Measurements from ENCODE around the gene ZBED2.

DNA sequence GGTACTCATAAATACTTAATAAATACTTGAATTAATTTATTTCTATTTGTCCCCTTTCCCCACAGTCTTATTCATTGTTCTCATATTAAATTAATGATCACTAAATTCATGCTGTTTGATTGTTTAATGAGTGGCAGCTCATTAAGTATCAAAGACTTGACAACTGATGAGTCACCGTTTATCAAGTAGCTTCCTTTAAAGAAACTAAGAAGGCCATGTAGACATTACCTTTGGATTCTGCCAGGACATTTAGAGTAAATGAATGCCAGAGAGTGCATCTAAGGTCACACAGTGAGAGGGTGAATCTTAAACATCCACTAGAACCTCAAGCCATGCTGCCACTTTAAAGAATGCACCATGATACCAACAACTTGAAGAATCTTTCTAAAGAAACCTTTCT is 23.9 kb downstream of the ZBED2 start:
- TF ChIP-seq, protein P1, sequence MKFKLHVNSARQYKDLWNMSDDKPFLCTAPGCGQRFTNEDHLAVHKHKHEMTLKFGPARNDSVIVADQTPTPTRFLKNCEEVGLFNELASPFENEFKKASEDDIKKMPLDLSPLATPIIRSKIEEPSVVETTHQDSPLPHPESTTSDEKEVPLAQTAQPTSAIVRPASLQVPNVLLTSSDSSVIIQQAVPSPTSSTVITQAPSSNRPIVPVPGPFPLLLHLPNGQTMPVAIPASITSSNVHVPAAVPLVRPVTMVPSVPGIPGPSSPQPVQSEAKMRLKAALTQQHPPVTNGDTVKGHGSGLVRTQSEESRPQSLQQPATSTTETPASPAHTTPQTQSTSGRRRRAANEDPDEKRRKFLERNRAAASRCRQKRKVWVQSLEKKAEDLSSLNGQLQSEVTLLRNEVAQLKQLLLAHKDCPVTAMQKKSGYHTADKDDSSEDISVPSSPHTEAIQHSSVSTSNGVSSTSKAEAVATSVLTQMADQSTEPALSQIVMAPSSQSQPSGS (CRISPR knock-in tag; IDR thresholded peaks at IDR 0.05; ENCODE audit: borderline replicate concordance, low read depth): no peak
- TF ChIP-seq, protein P2, sequence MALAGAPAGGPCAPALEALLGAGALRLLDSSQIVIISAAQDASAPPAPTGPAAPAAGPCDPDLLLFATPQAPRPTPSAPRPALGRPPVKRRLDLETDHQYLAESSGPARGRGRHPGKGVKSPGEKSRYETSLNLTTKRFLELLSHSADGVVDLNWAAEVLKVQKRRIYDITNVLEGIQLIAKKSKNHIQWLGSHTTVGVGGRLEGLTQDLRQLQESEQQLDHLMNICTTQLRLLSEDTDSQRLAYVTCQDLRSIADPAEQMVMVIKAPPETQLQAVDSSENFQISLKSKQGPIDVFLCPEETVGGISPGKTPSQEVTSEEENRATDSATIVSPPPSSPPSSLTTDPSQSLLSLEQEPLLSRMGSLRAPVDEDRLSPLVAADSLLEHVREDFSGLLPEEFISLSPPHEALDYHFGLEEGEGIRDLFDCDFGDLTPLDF (CRISPR knock-in tag; IDR thresholded peaks at IDR 0.05): no peak
- TF ChIP-seq CREM (CRISPR knock-in tag; IDR thresholded peaks at IDR 0.05): no peak
- TF ChIP-seq, protein P3, sequence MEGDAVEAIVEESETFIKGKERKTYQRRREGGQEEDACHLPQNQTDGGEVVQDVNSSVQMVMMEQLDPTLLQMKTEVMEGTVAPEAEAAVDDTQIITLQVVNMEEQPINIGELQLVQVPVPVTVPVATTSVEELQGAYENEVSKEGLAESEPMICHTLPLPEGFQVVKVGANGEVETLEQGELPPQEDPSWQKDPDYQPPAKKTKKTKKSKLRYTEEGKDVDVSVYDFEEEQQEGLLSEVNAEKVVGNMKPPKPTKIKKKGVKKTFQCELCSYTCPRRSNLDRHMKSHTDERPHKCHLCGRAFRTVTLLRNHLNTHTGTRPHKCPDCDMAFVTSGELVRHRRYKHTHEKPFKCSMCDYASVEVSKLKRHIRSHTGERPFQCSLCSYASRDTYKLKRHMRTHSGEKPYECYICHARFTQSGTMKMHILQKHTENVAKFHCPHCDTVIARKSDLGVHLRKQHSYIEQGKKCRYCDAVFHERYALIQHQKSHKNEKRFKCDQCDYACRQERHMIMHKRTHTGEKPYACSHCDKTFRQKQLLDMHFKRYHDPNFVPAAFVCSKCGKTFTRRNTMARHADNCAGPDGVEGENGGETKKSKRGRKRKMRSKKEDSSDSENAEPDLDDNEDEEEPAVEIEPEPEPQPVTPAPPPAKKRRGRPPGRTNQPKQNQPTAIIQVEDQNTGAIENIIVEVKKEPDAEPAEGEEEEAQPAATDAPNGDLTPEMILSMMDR (IDR thresholded peaks at IDR 0.05): no peak
- TF ChIP-seq ESRRA (CRISPR knock-in tag; IDR thresholded peaks at IDR 0.05; ENCODE audit: borderline replicate concordance): no peak
- TF ChIP-seq, protein P4, sequence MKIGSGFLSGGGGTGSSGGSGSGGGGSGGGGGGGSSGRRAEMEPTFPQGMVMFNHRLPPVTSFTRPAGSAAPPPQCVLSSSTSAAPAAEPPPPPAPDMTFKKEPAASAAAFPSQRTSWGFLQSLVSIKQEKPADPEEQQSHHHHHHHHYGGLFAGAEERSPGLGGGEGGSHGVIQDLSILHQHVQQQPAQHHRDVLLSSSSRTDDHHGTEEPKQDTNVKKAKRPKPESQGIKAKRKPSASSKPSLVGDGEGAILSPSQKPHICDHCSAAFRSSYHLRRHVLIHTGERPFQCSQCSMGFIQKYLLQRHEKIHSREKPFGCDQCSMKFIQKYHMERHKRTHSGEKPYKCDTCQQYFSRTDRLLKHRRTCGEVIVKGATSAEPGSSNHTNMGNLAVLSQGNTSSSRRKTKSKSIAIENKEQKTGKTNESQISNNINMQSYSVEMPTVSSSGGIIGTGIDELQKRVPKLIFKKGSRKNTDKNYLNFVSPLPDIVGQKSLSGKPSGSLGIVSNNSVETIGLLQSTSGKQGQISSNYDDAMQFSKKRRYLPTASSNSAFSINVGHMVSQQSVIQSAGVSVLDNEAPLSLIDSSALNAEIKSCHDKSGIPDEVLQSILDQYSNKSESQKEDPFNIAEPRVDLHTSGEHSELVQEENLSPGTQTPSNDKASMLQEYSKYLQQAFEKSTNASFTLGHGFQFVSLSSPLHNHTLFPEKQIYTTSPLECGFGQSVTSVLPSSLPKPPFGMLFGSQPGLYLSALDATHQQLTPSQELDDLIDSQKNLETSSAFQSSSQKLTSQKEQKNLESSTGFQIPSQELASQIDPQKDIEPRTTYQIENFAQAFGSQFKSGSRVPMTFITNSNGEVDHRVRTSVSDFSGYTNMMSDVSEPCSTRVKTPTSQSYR (CRISPR knock-in tag; IDR thresholded peaks at IDR 0.05): no peak
- TF ChIP-seq, protein P5, sequence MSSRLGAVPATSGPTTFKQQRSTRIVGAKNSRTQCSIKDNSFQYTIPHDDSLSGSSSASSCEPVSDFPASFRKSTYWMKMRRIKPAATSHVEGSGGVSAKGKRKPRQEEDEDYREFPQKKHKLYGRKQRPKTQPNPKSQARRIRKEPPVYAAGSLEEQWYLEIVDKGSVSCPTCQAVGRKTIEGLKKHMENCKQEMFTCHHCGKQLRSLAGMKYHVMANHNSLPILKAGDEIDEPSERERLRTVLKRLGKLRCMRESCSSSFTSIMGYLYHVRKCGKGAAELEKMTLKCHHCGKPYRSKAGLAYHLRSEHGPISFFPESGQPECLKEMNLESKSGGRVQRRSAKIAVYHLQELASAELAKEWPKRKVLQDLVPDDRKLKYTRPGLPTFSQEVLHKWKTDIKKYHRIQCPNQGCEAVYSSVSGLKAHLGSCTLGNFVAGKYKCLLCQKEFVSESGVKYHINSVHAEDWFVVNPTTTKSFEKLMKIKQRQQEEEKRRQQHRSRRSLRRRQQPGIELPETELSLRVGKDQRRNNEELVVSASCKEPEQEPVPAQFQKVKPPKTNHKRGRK (CRISPR knock-in tag; IDR thresholded peaks at IDR 0.05; ENCODE audit: borderline replicate concordance): no peak
- no peak for TF ChIP-seq NR2C2 (CRISPR knock-in tag; IDR thresholded peaks at IDR 0.05)
- no peak for TF ChIP-seq RELA (CRISPR knock-in tag; IDR thresholded peaks at IDR 0.05; ENCODE audit: borderline replicate concordance)
- TF ChIP-seq, protein P6, sequence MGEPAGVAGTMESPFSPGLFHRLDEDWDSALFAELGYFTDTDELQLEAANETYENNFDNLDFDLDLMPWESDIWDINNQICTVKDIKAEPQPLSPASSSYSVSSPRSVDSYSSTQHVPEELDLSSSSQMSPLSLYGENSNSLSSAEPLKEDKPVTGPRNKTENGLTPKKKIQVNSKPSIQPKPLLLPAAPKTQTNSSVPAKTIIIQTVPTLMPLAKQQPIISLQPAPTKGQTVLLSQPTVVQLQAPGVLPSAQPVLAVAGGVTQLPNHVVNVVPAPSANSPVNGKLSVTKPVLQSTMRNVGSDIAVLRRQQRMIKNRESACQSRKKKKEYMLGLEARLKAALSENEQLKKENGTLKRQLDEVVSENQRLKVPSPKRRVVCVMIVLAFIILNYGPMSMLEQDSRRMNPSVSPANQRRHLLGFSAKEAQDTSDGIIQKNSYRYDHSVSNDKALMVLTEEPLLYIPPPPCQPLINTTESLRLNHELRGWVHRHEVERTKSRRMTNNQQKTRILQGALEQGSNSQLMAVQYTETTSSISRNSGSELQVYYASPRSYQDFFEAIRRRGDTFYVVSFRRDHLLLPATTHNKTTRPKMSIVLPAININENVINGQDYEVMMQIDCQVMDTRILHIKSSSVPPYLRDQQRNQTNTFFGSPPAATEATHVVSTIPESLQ (CRISPR knock-in tag; IDR thresholded peaks at IDR 0.05): no peak

Measured in WTC11 (cell line).